Measurements from ENCODE around the gene CENPV. TPM values are rescaled to one million over a fixed set of nuclear protein-coding genes. Genes with fewer than 3 reads are reported as not detected.

CENPV gene
- total and polyA plus RNA-seq, 2 donors (not counting 3 experiments of a cell fraction or from before 2014, with no cell fraction given) = 38.2 to 41.6 TPM

- peaks cover 0 to 3% of the 10 kb centered on the region in 2 experiments for H3K36me3 ChIP-seq (ENCODE audit: control insufficient read depth in 2 of 2, extremely low read depth in 1 of 2, insufficient read depth in 2 of 2, low read length in 2 of 2)
- no peak overlapping the region for H3K4me2 ChIP-seq (ENCODE audit: insufficient read depth, low read length)
- BruUV-seq (replicated peaks) = no TSS peak
- no peak overlapping the region for H2AFZ ChIP-seq (ENCODE audit: low read depth, low read length)
- no peaks in the 10 kb centered on the region for H3K27me3 ChIP-seq (ENCODE audit: control insufficient read depth in 2 of 2, insufficient read depth in 2 of 2, low read length in 2 of 2)
- no peaks in the 10 kb centered on the region for H3K9me3 ChIP-seq (replicated peaks; ENCODE audit: control insufficient read depth, insufficient read depth, low read length)
- CTCF ChIA-PET = interaction anchor here (1.8 to 2.2 kb wide), 2 partner anchors 13 to 34 kb away, joined by 7 to 13 read pairs; no protein-coding TSS in a partner anchor
- TF ChIP-seq CTCF (IDR thresholded peaks at IDR 0.05; ENCODE audit: extremely low read depth in 1 of 2, insufficient read depth in 1 of 2, low read depth in 1 of 2, low read length in 2 of 2) = no peak
- no peak for TF ChIP-seq POLR2AphosphoS5 (IDR thresholded peaks at IDR 0.05; ENCODE audit: insufficient read depth, low read depth, low read length)
- H3K79me2 ChIP-seq (ENCODE audit: control insufficient read depth, insufficient read depth, low read length) = no peaks in the 10 kb centered on the region
- dilution Hi-C loops (cut with MboI; ENCODE audit: extremely low pct_ligation_motif_present, low sequenced_read_pairs) (no loop called here), intact Hi-C loops (cut with micrococcal nuclease) (no loop called here)
- H3K9ac ChIP-seq (replicated peaks; ENCODE audit: extremely low read depth, insufficient read depth, low read length) = no peak overlapping the region
- H3K4me1 ChIP-seq (ENCODE audit: control insufficient read depth, extremely low read depth, insufficient read depth, low read length) = no peaks in the 10 kb centered on the region
- no peak overlapping the region for H3K4me3 ChIP-seq (replicated peaks in 1 of 3; ENCODE audit: insufficient read depth in 1 of 3, low read depth in 1 of 3, low read length in 3 of 3)
- no peak overlapping the region for H3K27ac ChIP-seq (ENCODE audit: insufficient read depth, low read depth, low read length)
- no peaks in the 10 kb centered on the region for H4K20me1 ChIP-seq (replicated peaks; ENCODE audit: control insufficient read depth, extremely low read depth, insufficient read depth, low read length)
- H3K9me1 ChIP-seq (replicated peaks; ENCODE audit: control insufficient read depth, extremely low read depth, insufficient read depth, low read length) = no peaks in the 10 kb centered on the region
- POLR2A ChIA-PET = no interaction called here
- DNase-seq (ENCODE audit: low read depth, low spot score) = no peak
- FAIRE-seq = no peak
These were observed 13.9 kb downstream of the CENPV start for GRCh38 chr17:16339402-16339801.

DNA sequence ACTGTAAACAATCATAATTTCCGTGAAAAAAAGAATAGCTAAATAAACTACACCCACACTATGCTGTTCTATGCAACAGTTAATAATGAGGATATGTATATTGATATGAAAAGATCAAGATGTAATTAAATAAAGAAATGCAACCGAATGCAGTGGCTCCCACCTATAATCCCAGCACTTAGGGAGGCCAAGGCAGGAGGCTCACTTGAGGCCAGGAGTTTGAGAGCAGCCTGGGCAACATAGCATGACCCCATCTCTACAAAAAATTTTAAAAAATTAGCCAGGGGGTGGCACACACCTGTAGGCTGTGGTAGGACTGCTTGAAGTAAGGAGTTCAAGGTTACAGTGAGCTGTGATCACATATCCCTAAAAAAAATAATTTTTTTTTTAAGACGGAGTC lies 14.9 kb downstream of the CENPV start:
- H2AFZ ChIP-seq (ENCODE audit: low read depth, low read length) = no peak overlapping the region
- BruUV-seq (replicated peaks) = no TSS peak
- DNase-seq (ENCODE audit: low read depth, low spot score) (no peak), FAIRE-seq (no peak)
- no peaks in the 10 kb centered on the region for H3K27me3 ChIP-seq (ENCODE audit: control insufficient read depth in 2 of 2, insufficient read depth in 2 of 2, low read length in 2 of 2)
- H3K4me3 ChIP-seq (replicated peaks in 1 of 3; ENCODE audit: insufficient read depth in 1 of 3, low read depth in 1 of 3, low read length in 3 of 3) = no peak overlapping the region
- H3K4me2 ChIP-seq (ENCODE audit: insufficient read depth, low read length) = no peak overlapping the region
- CTCF ChIA-PET = interaction anchor here (0.8 to 2.2 kb wide), 5 partner anchors 12 to 48 kb away, joined by 3 to 13 read pairs (median 4); partner anchors contain the start of gene CENPV
- no peak for TF ChIP-seq MYC (IDR thresholded peaks at IDR 0.05; ENCODE audit: low read depth, low read length)
- TF ChIP-seq JUN (IDR thresholded peaks at IDR 0.05; ENCODE audit: borderline replicate concordance, insufficient read depth, insufficient read length, low read depth) = no peak
- no peak for TF ChIP-seq CTCF (IDR thresholded peaks at IDR 0.05; ENCODE audit: extremely low read depth in 1 of 2, insufficient read depth in 1 of 2, low read depth in 1 of 2, low read length in 2 of 2)
- TF ChIP-seq FOS (IDR thresholded peaks at IDR 0.05; ENCODE audit: borderline replicate concordance, insufficient read depth, low read length) = no peak
- no peak for TF ChIP-seq EZH2 (IDR thresholded peaks at IDR 0.05; ENCODE audit: borderline replicate concordance, low read depth, low read length, severe bottlenecking)
- TF ChIP-seq GATA2 (IDR thresholded peaks at IDR 0.05; ENCODE audit: insufficient read depth, insufficient read length, low read depth, low read length) = no peak
- TF ChIP-seq POLR2A (IDR thresholded peaks at IDR 0.05; ENCODE audit: low read depth, low read length) = no peak
- no peak for TF ChIP-seq MAX (IDR thresholded peaks at IDR 0.05; ENCODE audit: insufficient read depth, insufficient read length)
- TF ChIP-seq POLR2AphosphoS5 (IDR thresholded peaks at IDR 0.05; ENCODE audit: insufficient read depth, low read depth, low read length) = no peak
- no peaks in the 10 kb centered on the region for H4K20me1 ChIP-seq (replicated peaks; ENCODE audit: control insufficient read depth, extremely low read depth, insufficient read depth, low read length)
- H3K27ac ChIP-seq (ENCODE audit: insufficient read depth, low read depth, low read length) = no peak overlapping the region
- no peaks in the 10 kb centered on the region for H3K79me2 ChIP-seq (ENCODE audit: control insufficient read depth, insufficient read depth, low read length)
- H3K9me3 ChIP-seq (replicated peaks; ENCODE audit: control insufficient read depth, insufficient read depth, low read length) = no peaks in the 10 kb centered on the region
- POLR2A ChIA-PET = interaction anchor here (0.7 kb wide), 1 partner anchor 44 kb away, joined by 3 read pairs; no protein-coding TSS in a partner anchor
- no peaks in the 10 kb centered on the region for H3K4me1 ChIP-seq (ENCODE audit: control insufficient read depth, extremely low read depth, insufficient read depth, low read length)
- H3K36me3 ChIP-seq (ENCODE audit: control insufficient read depth in 2 of 2, extremely low read depth in 1 of 2, insufficient read depth in 2 of 2, low read length in 2 of 2) = no peaks in the 10 kb centered on the region
- intact Hi-C loops (cut with micrococcal nuclease) = no loop called here
- dilution Hi-C loops (cut with MboI; ENCODE audit: extremely low pct_ligation_motif_present, low sequenced_read_pairs) = no loop called here
- no peak overlapping the region for H3K9ac ChIP-seq (replicated peaks; ENCODE audit: extremely low read depth, insufficient read depth, low read length)
- no peaks in the 10 kb centered on the region for H3K9me1 ChIP-seq (replicated peaks; ENCODE audit: control insufficient read depth, extremely low read depth, insufficient read depth, low read length)
